ENCODE data around the gene ZMIZ1.

ZMIZ1 gene

GRCh38 chr10:79347894-79348639 is 279.3 kb downstream of the ZMIZ1 start (continued):
- peak; percentile 46; the same call in 1 of the 2 replicates for TF ChIP-seq ZSCAN30 (tag by site-specific recombination; IDR thresholded peaks at IDR 0.05)
- no peak for TF ChIP-seq ZBTB1 (tag by site-specific recombination; IDR thresholded peaks at IDR 0.05)
- TF ChIP-seq, protein P1, sequence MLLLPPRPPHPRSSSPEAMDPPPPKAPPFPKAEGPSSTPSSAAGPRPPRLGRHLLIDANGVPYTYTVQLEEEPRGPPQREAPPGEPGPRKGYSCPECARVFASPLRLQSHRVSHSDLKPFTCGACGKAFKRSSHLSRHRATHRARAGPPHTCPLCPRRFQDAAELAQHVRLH (tag by site-specific recombination; IDR thresholded peaks at IDR 0.05), result no peak
- no peak for TF ChIP-seq ZBTB48 (tag by site-specific recombination; IDR thresholded peaks at IDR 0.05)
- TF ChIP-seq ZFP3 (tag by site-specific recombination; IDR thresholded peaks at IDR 0.05; ENCODE audit: low read depth), result no peak
- TF ChIP-seq KLF1 (tag by site-specific recombination; IDR thresholded peaks at IDR 0.05), result no peak
- TF ChIP-seq ZNF530 (tag by site-specific recombination; IDR thresholded peaks at IDR 0.05; ENCODE audit: low read depth), result no peak
- no peak for TF ChIP-seq ZNF571 (tag by site-specific recombination; IDR thresholded peaks at IDR 0.05)
- TF ChIP-seq ZNF211 (tag by site-specific recombination; IDR thresholded peaks at IDR 0.05; ENCODE audit: low read depth), result no peak
- TF ChIP-seq ZNF585B (tag by site-specific recombination; IDR thresholded peaks at IDR 0.05), result no peak
- TF ChIP-seq SETDB1 (IDR thresholded peaks at IDR 0.05; ENCODE audit: insufficient read length, low read length), result no peak
- peak; percentile 41; the same call in 1 of the 2 replicates for TF ChIP-seq ZBTB20 (tag by site-specific recombination; IDR thresholded peaks at IDR 0.05)
- 0 out of 2 replicates have a peak, but pooled peaks have one; percentile 65 for TF ChIP-seq ZBTB10 (tag by site-specific recombination; IDR thresholded peaks at IDR 0.05)
- TF ChIP-seq ZNF121 (tag by site-specific recombination; IDR thresholded peaks at IDR 0.05), result peak; percentile 80
- TF ChIP-seq, protein P2, sequence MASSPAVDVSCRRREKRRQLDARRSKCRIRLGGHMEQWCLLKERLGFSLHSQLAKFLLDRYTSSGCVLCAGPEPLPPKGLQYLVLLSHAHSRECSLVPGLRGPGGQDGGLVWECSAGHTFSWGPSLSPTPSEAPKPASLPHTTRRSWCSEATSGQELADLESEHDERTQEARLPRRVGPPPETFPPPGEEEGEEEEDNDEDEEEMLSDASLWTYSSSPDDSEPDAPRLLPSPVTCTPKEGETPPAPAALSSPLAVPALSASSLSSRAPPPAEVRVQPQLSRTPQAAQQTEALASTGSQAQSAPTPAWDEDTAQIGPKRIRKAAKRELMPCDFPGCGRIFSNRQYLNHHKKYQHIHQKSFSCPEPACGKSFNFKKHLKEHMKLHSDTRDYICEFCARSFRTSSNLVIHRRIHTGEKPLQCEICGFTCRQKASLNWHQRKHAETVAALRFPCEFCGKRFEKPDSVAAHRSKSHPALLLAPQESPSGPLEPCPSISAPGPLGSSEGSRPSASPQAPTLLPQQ (tag by site-specific recombination; IDR thresholded peaks at IDR 0.05), result peak; percentile 76
- TF ChIP-seq ZNF37A (tag by site-specific recombination; IDR thresholded peaks at IDR 0.05), result no peak
- TF ChIP-seq, protein P3, sequence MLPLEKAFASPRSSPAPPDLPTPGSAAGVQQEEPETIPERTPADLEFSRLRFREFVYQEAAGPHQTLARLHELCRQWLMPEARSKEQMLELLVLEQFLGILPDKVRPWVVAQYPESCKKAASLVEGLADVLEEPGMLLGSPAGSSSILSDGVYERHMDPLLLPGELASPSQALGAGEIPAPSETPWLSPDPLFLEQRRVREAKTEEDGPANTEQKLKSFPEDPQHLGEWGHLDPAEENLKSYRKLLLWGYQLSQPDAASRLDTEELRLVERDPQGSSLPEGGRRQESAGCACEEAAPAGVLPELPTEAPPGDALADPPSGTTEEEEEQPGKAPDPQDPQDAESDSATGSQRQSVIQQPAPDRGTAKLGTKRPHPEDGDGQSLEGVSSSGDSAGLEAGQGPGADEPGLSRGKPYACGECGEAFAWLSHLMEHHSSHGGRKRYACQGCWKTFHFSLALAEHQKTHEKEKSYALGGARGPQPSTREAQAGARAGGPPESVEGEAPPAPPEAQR (tag by site-specific recombination; IDR thresholded peaks at IDR 0.05), result no peak
- no peak for TF ChIP-seq ZNF112 (tag by site-specific recombination; IDR thresholded peaks at IDR 0.05)
- peak; percentile 52 for TF ChIP-seq ZBTB26 (tag by site-specific recombination; optimal IDR thresholded peaks at IDR 0.05)
- peak; percentile 66; the same call in 1 of the 2 replicates for TF ChIP-seq ZBTB8A (tag by site-specific recombination; IDR thresholded peaks at IDR 0.05)
- TF ChIP-seq ZNF19 (tag by site-specific recombination; IDR thresholded peaks at IDR 0.05; ENCODE audit: low read depth), result no peak
- TF ChIP-seq, protein P4, sequence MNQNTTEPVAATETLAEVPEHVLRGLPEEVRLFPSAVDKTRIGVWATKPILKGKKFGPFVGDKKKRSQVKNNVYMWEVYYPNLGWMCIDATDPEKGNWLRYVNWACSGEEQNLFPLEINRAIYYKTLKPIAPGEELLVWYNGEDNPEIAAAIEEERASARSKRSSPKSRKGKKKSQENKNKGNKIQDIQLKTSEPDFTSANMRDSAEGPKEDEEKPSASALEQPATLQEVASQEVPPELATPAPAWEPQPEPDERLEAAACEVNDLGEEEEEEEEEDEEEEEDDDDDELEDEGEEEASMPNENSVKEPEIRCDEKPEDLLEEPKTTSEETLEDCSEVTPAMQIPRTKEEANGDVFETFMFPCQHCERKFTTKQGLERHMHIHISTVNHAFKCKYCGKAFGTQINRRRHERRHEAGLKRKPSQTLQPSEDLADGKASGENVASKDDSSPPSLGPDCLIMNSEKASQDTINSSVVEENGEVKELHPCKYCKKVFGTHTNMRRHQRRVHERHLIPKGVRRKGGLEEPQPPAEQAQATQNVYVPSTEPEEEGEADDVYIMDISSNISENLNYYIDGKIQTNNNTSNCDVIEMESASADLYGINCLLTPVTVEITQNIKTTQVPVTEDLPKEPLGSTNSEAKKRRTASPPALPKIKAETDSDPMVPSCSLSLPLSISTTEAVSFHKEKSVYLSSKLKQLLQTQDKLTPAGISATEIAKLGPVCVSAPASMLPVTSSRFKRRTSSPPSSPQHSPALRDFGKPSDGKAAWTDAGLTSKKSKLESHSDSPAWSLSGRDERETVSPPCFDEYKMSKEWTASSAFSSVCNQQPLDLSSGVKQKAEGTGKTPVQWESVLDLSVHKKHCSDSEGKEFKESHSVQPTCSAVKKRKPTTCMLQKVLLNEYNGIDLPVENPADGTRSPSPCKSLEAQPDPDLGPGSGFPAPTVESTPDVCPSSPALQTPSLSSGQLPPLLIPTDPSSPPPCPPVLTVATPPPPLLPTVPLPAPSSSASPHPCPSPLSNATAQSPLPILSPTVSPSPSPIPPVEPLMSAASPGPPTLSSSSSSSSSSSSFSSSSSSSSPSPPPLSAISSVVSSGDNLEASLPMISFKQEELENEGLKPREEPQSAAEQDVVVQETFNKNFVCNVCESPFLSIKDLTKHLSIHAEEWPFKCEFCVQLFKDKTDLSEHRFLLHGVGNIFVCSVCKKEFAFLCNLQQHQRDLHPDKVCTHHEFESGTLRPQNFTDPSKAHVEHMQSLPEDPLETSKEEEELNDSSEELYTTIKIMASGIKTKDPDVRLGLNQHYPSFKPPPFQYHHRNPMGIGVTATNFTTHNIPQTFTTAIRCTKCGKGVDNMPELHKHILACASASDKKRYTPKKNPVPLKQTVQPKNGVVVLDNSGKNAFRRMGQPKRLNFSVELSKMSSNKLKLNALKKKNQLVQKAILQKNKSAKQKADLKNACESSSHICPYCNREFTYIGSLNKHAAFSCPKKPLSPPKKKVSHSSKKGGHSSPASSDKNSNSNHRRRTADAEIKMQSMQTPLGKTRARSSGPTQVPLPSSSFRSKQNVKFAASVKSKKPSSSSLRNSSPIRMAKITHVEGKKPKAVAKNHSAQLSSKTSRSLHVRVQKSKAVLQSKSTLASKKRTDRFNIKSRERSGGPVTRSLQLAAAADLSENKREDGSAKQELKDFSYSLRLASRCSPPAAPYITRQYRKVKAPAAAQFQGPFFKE (tag by site-specific recombination; IDR thresholded peaks at IDR 0.05; ENCODE audit: borderline replicate concordance), result no peak
- TF ChIP-seq ZSCAN16 (tag by site-specific recombination; IDR thresholded peaks at IDR 0.05), result peak; percentile 12; the same call in 1 of the 2 replicates
- TF ChIP-seq ZNF426 (tag by site-specific recombination; IDR thresholded peaks at IDR 0.05), result no peak
- no peak for TF ChIP-seq ZNF394 (tag by site-specific recombination; IDR thresholded peaks at IDR 0.05; ENCODE audit: borderline replicate concordance)

Measured in HEK293 (cell line).